NCI-H2196 (cell line): Measurements from ENCODE around the gene MTMR3.

ENCODE experiments used
- DNase-seq: peaks from one replicate; lab custom pipeline; 2025; ENCODE audit not compliant: unreplicated experiment; lab: John Stamatoyannopoulos, UW

MTMR3 gene

DNA sequence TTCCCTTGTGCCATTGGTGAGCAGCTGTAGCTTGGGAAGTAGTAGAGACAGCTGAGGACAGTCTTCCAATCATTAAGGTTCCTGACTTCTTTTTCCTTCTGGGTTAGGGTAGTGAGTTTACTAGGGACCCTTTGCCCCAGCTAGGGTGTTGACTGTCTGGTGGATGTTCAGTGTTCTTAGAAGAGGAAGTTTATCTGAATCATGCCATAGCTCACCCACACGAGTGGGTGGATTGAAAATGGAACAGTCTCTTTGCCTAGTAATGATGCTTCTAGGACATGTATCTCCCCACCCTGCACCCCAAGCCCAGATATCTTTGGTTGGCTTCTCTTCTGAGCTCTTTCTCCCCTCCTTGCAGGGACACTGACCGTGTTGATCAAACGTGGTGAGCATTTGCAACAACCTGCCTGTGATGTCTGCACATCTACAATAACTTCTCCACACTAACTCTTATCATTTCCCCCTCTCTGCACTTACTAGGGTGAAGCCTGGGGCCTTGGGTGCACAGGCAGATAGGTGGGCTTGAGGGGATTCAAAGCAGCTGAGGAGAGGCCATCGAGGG, 140.2 kb downstream of the MTMR3 start:
- no peak for DNase-seq

DNA sequence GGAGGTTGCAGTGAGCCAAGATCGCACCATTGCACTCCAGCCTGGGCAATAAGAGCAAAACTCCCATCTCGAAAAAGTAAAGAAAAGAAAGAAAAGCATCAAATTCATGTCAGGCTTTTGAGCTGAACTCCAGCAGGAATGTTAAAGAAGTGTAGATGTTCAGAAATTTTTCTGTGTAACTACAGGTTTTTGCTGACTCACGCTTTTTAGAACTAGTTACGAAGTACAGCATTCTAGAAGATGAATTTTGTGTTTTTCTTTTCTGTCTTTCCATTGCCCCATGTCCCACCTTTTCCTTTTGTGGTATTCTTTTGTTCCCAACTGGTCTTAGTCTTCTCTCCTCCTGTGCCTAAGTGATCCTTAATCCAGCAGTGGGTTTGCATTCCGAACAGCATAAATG, 141.3 kb downstream of the MTMR3 start:
- DNase-seq: no peak

DNA sequence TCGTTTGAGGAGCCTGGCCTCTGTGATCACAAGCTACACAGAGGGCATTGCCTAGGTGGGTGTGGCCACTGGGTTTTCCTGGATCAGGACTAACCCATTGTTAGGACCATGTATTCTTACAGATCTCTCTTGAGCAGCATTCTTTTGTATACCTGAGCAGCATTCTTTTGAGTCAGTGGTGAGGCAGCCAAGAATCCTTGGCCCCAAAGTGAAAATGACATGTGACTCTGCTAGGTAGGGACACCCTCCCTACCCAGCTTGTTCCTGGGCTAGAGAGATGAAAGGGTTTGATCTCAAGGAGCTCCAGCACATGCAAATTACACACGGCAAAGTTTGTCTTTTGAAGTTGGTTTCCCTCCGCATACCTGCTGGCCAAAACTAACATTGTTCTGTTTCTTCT, 142.2 kb downstream of the MTMR3 start:
- no peak for DNase-seq

DNA sequence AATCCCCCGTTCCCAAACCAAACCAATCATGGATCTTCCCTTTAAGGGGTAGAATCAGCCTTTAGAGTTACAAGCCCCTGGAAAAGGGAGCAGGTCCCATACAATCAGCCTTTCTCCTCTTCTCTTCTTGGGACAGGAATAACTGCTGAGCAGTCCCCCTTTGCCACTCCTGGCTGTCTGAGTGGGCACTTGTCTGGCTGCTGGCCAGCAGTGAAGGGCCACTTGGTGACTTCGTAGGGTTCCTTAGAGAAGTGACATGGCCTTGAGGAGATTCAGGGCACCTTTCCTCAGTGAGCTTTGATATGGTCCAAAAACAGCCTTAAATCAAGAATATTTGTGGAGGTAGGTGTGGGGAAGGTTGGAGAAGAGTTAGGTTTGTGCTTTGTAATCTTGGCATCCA, 143.8 kb downstream of the MTMR3 start:
- no peak for DNase-seq

DNA sequence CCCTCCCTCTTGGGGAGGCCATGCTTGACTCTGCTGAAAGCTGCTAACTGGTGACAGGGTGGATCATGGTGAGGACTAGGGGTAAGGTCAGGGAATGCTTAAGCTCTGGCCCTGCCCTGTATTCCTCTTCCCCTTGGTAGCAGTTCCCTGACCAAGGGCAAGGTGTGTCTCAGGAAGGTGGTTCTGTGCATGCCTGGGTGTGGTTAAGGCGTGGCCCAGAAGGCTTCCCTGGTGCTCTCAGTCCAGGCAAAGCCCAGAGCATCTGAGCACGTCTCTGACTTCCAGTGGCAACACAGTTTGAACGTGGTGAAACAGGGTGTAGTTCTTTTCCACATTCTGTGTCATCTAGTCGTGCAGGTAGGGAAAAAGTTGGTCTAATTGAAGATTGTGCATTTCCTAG, 144.2 kb downstream of the MTMR3 start:
- no peak for DNase-seq

DNA sequence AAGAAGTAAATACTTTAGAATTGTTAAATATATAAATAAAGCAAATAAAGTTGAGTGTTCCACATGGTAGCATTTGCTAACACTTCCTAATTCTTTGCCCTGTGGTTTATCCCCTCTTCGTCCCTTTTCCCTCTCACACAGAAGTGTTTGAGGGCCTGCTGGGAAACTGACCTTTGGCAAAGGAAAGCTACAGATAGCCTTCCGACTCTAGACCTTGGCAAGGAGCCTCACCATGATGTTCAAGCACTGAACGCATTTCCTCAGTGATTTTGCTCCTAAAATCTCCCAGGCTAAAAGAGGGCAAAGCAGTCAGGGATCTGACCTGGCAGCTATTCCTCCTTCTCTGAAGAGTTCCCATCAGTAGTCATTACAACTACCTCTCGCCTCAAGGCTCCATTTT, 144.8 kb downstream of the MTMR3 start:
- DNase-seq: no peak

DNA sequence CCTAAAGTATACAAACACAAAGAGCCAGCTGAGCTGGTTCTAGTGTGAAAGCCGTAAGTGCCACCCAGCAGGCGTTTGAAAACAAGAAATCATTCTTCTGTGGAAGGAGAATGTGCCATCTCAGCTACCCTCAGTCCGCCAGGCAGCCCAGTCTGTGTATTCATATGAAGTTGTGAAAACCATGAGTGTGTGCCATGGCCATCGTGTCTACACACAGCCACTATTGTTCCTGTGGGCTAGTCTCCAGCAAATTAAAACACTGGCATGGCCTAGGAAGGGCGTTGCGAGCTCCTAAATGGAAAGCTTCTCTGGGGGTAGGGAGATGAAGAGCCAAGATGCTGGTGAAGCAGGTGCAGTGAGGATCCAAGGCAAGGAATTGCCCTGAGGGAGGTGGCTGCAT, 145.8 kb downstream of the MTMR3 start:
- DNase-seq: no peak

DNA sequence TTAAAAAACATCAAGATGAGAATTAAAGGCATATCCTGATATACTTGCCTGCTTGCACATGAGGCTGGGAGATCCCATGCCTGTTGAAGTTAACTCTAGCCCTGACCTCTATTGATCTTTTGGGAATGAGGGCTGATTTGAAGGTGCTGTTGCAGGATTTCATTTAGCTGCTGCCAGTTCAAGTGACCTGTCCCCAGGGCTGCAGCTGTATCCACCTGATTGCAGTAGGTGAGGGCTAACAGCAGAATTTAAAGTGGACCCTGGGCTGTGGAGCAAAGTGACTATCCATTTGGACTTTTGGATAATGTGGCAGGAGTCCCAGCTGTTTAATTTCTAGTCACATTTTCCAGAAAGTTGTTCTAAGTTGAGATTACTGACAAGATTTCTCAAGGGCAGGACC, 146.5 kb downstream of the MTMR3 start:
- no peak for DNase-seq

DNA sequence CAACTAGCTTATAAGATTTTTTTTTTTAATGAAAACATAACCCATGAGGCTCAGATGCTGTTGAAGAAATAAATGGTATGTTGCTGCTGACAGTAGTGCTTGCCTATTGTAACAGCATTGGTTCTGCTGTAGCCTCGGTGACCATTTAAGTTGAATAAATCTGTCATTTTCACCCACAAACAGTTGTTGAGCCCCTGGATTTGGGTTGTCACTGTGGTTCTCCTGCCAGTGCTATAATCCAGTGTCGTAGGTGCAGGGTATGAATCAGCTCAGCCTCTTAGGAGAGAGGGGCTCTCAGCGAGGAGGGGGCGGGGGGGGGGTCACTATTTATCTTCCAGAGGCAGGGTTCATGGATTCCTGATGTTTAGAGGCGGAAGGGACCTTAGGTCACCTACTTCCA, 147.4 kb downstream of the MTMR3 start:
- DNase-seq: no peak

DNA sequence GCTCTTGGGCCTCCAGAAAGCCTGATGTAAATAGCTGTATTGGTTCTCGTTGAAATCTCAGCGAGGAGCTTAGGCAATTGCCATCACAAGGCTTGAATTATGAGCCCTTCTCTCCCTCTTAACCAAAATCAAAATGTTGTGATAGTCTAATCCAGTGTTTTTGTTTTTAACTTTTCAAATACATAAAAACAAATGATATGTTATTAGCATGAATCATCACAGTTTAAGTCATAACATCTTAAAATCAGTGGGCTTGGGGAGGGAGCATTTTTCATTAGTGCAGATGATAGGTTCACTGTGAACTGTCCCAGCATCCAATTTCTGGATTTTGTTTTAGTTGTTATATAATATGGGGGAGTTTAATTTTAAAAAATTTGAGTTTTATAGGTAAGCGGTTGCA, 148.4 kb downstream of the MTMR3 start:
- no peak for DNase-seq

DNA sequence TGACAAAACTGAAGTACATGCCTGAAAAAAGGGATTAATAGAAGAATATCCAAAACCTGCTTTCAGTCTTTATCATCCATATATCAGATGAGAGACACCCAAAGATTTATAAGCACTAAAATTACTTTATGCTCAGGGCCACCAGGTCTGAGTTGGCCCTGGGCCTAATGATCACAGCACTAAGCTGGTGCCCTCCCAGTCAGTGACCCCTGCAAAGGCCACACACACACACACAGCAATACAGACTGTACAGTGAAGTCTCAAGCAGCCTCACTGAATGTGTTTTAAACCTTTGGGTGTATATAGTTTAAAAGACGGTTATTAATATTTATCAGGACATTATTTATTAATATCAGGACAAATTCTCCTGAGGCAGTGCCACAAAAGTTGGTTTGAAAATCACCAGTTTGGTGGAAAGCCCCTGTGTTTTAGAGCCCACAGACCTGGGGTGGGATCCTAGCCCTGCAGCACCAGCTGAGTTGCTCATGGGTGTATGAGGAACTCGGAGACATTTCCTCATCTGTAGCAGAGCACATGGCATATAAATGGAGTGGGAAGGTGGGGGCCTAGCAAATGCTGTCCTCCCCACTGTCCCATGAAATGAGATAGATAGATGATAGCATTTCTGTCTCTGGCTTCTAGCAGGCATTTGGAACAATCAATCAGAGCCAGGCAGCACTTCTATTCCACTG, 148.9 kb downstream of the MTMR3 start:
- no peak for DNase-seq

DNA sequence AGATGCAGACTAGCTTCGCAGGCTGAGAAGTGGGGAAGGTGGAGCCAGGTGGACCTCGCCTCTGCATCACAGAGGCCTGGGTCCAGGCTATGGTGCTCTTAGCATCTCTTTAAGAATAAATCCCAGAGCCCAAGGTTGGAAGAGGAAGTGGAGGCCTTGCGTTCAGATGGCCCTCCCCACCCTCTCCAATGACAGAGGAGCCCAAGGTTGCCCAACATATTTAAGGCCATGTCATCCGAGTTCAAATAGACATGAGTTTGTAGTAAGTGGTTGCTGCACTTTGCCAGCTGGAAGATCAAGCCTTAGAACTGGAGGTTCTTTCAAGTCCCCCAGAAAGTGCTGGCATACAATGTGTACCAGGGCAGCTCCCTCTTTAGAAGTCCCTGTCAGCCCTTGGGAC, 150.2 kb downstream of the MTMR3 start:
- no peak for DNase-seq

DNA sequence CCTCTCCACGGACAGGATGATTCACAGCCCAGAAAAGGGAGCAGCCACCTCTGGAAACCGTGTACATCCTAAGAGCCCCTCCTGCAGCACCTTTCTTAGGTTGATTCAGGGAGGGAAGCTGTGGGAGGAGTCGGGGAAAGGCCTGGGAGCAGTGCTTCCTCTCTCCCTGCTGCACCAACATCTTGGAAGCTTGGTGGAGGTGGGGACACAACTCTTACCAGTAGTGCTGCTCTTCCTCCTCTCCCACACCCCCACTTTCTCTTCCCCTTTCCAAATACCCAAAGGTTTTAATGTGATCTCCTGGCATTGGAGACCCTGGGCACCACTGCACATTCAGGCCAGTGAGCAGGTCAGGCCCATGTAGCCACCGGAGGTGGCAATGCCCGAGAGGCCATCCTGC, 150.9 kb downstream of the MTMR3 start:
- DNase-seq: no peak

DNA sequence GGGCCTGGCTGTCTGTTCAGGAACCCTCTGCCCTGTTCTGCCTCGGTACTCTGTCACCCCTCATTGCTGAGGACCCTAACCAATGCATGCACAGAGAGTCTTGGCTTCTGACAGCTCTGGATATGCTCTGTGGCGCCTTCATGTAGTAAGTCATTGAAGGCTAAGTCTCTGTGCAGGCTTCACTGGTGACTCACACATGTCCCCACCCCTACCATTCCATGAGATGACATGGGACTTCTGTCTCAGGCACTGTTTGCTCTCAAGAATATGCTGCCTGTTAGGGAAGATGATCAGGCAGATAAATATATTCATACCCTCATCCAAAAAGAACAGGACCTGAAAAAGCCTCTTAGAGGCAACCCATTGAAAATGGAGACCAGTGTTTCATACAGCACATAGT, 153.7 kb downstream of the MTMR3 start:
- no peak for DNase-seq

DNA sequence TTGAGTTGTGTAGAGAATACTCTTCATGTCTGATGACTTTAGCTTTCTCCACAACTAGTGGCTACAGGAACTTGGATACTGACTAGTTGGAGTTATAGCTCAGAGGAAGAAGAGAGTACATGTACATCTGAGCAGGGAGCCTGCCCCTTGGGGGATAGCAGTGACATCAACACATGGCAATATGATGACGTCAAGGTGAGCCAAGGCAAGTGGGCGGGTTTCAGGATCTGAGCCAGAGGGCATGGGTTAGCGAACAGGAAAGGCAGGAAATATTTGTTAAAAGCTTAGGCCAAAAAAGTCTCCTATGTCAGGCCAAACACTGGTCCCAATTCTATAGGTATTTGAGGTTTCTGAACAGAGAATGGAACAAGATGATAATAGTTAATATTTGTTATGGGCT, 155.2 kb downstream of the MTMR3 start:
- no peak for DNase-seq

DNA sequence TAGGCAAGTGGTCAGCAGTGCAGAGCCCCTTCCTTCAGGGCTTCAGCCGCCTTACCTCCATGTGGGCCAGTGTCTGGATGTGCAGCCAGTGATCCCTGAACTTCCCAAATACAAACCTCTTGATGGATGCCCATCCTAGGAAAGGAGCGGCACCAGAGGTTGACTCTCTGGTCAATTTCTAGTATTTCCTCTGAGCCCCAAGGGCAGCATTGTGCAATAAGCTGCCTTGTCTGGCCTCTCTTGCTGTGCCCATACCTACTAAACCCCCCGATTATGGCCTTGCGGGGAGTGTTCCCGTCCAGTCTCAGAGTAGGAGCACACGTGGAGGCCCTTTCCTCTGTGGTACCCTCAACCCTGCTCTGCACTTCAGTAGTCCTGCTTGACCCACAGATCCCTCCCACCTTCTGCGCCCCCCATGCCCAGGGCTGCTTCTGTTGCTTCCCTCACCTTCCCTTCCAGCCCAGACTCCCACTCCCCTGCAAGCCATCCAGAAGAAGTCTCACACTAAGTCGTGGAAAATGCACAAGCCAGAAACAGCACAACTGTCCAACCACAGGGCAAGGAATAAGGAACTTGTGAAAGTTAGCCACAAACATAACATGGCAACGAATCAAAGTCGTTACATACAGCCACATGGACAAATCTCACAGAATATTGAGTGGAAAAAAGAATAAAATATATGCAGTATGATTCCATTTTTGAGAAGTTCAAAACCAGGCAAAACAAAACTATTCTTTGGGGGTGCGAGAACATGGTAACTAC, 157.7 kb downstream of the MTMR3 start:
- DNase-seq: no peak

DNA sequence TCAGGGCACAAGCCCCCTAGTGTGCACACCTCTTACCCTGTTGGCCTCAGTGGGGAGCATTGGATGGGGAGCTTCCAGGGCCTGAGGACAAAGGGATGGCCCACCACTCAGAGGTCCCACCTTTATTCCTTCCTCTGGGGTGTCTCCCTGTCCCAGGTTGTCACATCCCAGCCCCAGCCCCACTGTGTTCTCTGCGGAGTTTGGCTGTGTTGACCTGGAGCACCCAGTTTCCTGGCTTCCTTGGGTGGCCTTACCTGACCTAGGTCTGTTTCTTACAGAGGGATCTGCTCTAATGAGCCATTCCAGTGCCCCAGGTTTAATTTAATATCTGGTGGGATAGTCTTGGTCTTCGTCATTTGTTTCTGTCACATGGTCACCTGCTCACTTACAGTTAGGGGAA, 158.5 kb downstream of the MTMR3 start:
- no peak for DNase-seq

DNA sequence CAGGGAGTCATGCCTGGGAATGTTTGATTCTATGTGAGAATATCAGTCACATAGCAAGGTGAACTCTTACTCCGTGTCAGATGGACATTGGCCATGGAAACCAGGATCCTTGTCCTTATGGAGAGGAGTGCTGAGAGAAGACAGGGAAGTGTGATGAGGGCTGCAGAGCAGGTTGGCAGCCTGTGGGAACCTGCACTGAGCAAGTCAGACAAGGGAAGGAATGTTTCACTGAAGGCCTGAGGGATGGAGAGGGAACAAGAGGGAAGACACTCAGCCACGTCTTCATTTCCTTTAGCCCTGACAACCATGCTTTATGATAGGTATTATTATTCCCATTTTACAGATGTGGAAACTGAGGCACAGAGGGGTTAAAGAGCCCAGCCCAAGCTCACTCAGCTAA, 158.9 kb downstream of the MTMR3 start:
- no peak for DNase-seq

DNA sequence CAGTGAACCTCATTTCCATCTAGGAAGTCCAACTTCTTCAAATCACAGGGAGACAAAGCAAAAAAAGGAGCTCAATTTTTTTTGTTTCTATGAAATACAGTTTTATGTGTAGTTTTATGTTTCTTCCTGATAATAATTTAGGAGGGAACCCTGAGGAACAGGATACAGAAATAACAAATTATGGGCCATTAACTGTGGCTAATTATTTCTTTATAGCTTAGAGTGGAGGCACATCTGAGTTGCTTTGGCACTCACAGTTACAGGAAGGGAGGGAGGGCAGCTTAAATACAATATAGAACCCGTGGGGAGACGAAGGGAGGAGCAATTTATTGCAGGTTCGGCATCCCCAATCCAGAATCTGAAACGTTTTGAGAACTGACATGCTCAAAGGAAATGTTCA, 160.2 kb downstream of the MTMR3 start:
- DNase-seq: no peak

DNA sequence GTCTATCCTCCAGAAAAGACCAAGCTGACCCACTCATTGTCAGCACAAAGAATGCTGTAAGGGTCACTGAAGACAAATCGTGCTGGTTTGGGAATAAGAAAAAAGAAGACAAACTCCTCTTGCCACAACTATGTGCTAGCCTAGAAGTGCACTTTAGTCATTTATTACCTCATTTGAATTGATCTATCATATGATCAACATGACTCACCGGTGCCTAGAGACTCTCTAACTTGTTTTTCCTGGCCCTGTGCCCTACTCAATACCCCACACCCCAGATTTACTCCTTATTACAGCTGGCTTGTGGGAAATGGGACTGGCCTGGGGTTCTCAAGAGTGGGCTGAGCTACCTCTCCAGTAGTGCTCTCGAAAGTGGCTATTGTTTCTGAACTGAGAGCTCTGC, 161.4 kb downstream of the MTMR3 start:
- peak; percentile 20 for DNase-seq

DNA sequence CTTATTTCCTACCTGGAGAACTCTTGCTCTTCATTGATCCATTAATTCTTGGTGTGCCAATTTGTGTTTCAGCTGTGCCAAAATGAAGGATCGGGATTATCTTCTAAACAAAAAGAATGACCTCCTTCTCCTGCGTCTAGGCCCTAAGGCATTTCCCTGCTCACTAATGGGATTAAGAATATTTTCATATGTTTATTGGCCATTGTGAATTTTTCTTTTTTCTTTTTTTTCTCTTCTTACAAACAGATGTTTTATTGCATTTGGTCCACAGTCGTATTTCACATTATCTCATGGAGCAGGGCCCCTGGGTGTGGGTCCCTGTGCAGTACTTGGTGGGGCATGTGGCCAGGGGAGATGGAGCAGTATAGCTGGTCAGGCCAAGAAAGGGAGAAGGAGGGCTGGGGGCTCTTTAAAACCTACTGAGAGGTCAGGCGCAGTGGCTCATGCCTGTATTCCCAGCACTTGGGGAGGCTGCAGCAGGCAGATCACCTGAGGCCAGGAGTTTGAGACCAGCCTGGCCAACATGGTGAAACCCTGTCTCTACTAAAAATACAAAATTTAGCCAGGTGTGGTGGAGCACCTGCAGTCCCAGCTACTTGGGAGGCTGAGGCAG, 162.0 kb downstream of the MTMR3 start:
- no peak for DNase-seq

DNA sequence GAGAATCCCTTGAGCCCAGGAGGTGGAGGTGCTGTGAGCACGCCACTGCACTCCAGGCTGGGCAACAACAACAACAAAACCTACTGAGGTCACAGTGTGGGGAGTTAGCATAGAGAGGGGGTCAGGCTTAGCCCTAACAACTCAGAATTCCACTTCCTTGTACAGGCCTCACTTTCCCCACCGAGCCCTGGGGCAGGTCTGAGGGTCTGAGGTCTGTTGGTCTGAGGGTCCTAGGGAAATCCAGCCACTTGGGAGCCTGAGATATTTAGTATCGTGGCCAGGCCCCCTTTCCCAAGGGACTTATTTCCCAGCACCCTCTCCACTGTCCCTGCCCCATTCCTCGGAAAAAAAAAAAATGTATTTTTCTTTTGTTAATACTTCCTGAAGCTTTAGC, 162.5 kb downstream of the MTMR3 start:
- no peak for DNase-seq
